Pancreas (tissue), 10 donors: ENCODE measurements around the gene ZSWIM9. TPM values are rescaled to one million over a fixed set of nuclear protein-coding genes. Genes with fewer than 3 reads are reported as not detected.
A peak's percentile ranks its signal among the peaks of the same experiment; 100 is the strongest.
"Not testable (repeated sequence)": the region's sequence is repeated elsewhere in the genome, so short reads cannot be mapped to it uniquely, and the experiment has no call there.

ENCODE experiments used
- ATAC-seq, 4 donors: fragments of 200-7000 bp; cut with Tn5 transposase; one replicate each; pipeline versions ENCODE4 v1.8.0 to v1.9.1; 2020; ENCODE audit warnings: mild to moderate bottlenecking in 4 of 4, moderate library complexity in 4 of 4
- DNase-seq, 6 donors: peaks; one replicate each; pipeline ENCODE4 v3.0.0-alpha.2; 2020
- FAIRE-seq: peaks from 2 replicates; lab custom pipeline; 2012; peaks lifted over from hg19 to GRCh38; lab: Jason Lieb, UNC
- H3K27ac ChIP-seq, 4 donors: fragments of 200-600 bp; sonication (generic); 1 replicate in 3 of 4; 2 replicates in 1 of 4; pipeline versions ENCODE4 v1.5.0 to v1.8.0; 2020
- H3K27me3 ChIP-seq, 4 donors: fragments of 200-600 bp; one replicate each; pipeline ENCODE4 v1.8.0; 2021
- H3K36me3 ChIP-seq, 3 donors: fragments of 200-600 bp; sonication (generic) in 1 of 3; one replicate each; pipeline versions ENCODE4 v1.5.0 to v1.8.0; 2020 to 2021
- H3K4me1 ChIP-seq, 3 donors: fragments of 200-600 bp; one replicate each; pipeline ENCODE4 v1.8.0; 2021
- H3K4me3 ChIP-seq, 4 donors: fragments of 200-600 bp; sonication (generic) in 2 of 4; one replicate each; pipeline versions ENCODE4 v1.5.0 to v1.8.0; 2020 to 2021
- H3K9me3 ChIP-seq, 4 donors: fragments of 200-600 bp; one replicate each; pipeline ENCODE4 v1.8.0; 2021
- WGBS, 2 donors: extraction: QIAGEN DNeasy Blood & Tissue Kit; methylation state at CpG; one replicate each; pipeline ENCODE4 v1.1.7; 2013; 5-methylcytosine and 5-hydroxymethylcytosine counted together
- intact Hi-C, 3 donors: fragments of 100-400 bp; cut with DNase I; formaldehyde crosslinking; loops; one replicate each; pipeline versions ENCODE4 v1.11.1 to v1.14.2; 2022
- polyA plus RNA-seq, 2 donors: library from polyadenylated mRNA; stranded (reverse); fragments of 200-250 nt; gene quantifications; one replicate each; pipeline ENCODE4 v1.2.3, GENCODE V29; 2013
- total RNA-seq, 6 donors: library from RNA; stranded (reverse); fragmentation: NEBNext Ultra II Directional in 4 of 6; extraction: Animal tissue kit (Norgen Biotek cat#: 25700) in 4 of 6; gene quantifications; one replicate each; pipeline versions ENCODE4 v1.2.1 to v1.2.4, GENCODE V29; 2021 to 2023
- TF ChIP-seq, protein P1 (sequence below), 4 donors: fragments of 200-600 bp; sonication (generic) in 3 of 4; IDR thresholded peaks; one replicate each; pipeline versions ENCODE4 v1.5.0 to v1.8.0; 2021; ENCODE audit warnings: antibody characterized with exemption in 4 of 4
- donor health status: healthy with polysubstance abuse.
- donor health status: DM: no; HTN: no; CAD: no; lungs with moderate emphysema.
- donor health status: DM: no; HTN: no; CAD: no.
- donor health status: control.
- donor health status: control.
- donor health status: Bipolar disorder and iron deficiency.
- donor health status: DM: yes; HTN: yes; CAD: no.
- donor health status: DM: no; HTN: no; CAD: no.
- donor health status: DM: no; HTN: no; CAD: no.
- donor health status: DM: yes; HTN: yes; CAD: no.

The ZSWIM9 gene
- total and polyA plus RNA-seq, 8 donors = 2.8 to 5.9 (median 4.0) TPM

DNA sequence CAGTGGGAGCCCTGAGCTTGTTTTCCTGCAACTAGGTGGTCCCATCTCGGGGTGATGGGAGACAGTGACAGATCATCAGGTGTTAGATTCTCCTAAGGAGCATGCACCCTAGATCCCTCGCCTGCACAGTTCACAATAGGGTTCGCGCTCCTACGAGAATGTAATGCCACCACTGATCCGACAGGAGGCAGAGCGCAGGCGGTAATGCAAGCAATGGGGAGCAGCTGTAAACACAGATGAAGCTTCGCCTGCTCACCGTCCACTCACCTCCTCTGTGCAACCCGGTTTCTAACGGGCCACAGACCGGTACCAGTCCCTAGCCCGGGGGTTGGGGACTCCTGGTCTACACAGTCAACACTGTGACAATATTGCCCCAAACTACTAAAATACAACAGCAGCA is 46.5 kb downstream of the ZSWIM9 start:
- ATAC-seq (no peak), DNase-seq (no peak), FAIRE-seq (no peak)
- H3K4me1 ChIP-seq = no peaks in the 10 kb centered on the region
- no peaks in the 10 kb centered on the region for H3K27me3 ChIP-seq
- TF ChIP-seq, protein P1, sequence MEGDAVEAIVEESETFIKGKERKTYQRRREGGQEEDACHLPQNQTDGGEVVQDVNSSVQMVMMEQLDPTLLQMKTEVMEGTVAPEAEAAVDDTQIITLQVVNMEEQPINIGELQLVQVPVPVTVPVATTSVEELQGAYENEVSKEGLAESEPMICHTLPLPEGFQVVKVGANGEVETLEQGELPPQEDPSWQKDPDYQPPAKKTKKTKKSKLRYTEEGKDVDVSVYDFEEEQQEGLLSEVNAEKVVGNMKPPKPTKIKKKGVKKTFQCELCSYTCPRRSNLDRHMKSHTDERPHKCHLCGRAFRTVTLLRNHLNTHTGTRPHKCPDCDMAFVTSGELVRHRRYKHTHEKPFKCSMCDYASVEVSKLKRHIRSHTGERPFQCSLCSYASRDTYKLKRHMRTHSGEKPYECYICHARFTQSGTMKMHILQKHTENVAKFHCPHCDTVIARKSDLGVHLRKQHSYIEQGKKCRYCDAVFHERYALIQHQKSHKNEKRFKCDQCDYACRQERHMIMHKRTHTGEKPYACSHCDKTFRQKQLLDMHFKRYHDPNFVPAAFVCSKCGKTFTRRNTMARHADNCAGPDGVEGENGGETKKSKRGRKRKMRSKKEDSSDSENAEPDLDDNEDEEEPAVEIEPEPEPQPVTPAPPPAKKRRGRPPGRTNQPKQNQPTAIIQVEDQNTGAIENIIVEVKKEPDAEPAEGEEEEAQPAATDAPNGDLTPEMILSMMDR (IDR thresholded peaks at IDR 0.05) = no peak
- no peaks in the 10 kb centered on the region for H3K9me3 ChIP-seq
- no peak overlapping the region for H3K4me3 ChIP-seq
- H3K36me3 ChIP-seq = no peaks in the 10 kb centered on the region
- intact Hi-C loops = no loop called here
- H3K27ac ChIP-seq = no peak overlapping the region
- WGBS, 2 donors = 86 to 87% methylated on average over 14 of the region's 14 CpGs

GRCh38 chr19:48218997-48219396 is 48.5 kb downstream of the ZSWIM9 start:
- WGBS, 2 donors = 89 to 90% methylated on average over 6 of the region's 6 CpGs
- intact Hi-C loops = no loop called here
- Histone ChIP-seq H3K4me3 (no peak overlapping the region), H3K9me3 (no peaks in the 10 kb centered on the region), H3K27me3 (no peaks in the 10 kb centered on the region), H3K27ac (no peak overlapping the region), H3K36me3 (no peaks in the 10 kb centered on the region), H3K4me1 (no peaks in the 10 kb centered on the region)
- ATAC-seq (no peak), DNase-seq (no peak), FAIRE-seq (no peak)
- TF ChIP-seq, protein P1 (IDR thresholded peaks at IDR 0.05) = no peak

GRCh38 chr19:48220784-48221183 is 50.3 kb downstream of the ZSWIM9 start:
- H3K4me1 ChIP-seq, H3K9me3 ChIP-seq, DNase-seq, FAIRE-seq, H3K4me3 ChIP-seq, intact Hi-C loops, ATAC-seq, H3K27ac ChIP-seq, H3K36me3 ChIP-seq, H3K27me3 ChIP-seq: not testable (repeated sequence)
- 94 to 98% methylated on average over 3 of the region's 3 CpGs for WGBS, 2 donors

DNA sequence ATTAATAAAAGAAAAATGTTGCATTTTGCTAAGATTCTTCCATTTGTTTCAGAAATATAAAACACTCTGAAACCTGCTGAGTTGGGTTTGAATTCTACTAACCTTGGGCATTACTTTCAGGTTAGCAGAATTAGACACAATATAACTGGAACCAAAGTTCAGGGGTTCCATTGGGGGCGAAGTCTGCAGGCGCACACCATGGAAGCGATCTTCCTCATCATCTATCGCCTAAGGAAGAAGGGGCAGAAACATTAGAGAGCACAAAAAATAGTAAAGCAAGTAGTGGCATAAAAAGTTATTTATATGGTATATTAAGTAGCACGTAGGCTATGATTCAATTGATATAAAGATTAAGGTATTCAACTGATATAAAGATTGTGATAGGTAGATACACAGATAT is 51.1 kb downstream of the ZSWIM9 start:
- TF ChIP-seq, protein P1 (IDR thresholded peaks at IDR 0.05) = no peak
- H3K4me3 ChIP-seq = no peak overlapping the region
- no peaks in the 10 kb centered on the region for H3K9me3 ChIP-seq
- H3K27ac ChIP-seq = no peak overlapping the region
- no peak for FAIRE-seq
- H3K4me1 ChIP-seq = no peaks in the 10 kb centered on the region
- ATAC-seq = no peak
- H3K27me3 ChIP-seq = no peaks in the 10 kb centered on the region
- no peaks in the 10 kb centered on the region for H3K36me3 ChIP-seq
- intact Hi-C loops = no loop called here
- no peak for DNase-seq
- WGBS, 2 donors = 95 to 96% methylated on average over 5 of the region's 5 CpGs

DNA sequence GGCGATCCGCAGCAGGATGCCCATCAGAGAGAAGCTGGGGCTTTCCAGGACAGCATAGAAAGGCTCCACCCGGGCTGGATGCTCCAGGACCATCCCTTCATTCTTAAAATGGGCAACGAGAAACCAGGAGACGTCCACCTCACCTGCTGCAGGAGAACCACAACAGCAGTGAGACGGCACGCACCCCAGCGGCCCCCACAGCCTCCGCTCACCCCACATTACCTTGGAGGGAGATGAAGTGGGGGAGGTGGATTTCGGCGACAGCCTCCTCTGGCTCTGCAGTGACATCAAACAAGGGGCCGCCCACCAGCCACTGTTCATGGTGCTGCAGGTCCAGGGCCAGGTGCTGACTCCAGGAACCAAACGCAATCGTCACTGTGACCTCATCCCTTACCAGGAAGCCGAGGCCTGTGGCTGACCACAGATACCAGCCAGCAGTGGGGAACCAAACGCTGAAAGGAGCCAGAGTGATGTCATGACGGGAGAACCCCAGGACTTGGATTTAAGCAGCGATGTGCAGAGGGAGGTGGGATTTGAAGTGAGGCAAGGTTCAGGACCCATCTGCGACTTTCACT is 60.2 kb downstream of the ZSWIM9 start:
- Histone ChIP-seq H3K4me1 (no peaks in the 10 kb centered on the region), H3K36me3 (peaks cover 0 to 9% (median 2%) of the 10 kb centered on the region in 3 donors), H3K4me3 (no peak overlapping the region), H3K9me3 (no peaks in the 10 kb centered on the region), H3K27me3 (no peaks in the 10 kb centered on the region), H3K27ac (no peak overlapping the region)
- DNase-seq (peak in 1 of 6 donors; percentile 40), FAIRE-seq (no peak), ATAC-seq (no peak)
- TF ChIP-seq, protein P1 (IDR thresholded peaks at IDR 0.05) = no peak
- WGBS, 2 donors = 91% methylated on average over 19 of the region's 19 CpGs
- intact Hi-C loops = no loop called here
